ENCODE results near the gene BANP. TPM values are rescaled to one million over a fixed set of nuclear protein-coding genes. Genes with fewer than 3 reads are reported as not detected.
"Not testable (repeated sequence)": the region's sequence is repeated elsewhere in the genome, so short reads cannot be mapped to it uniquely, and the experiment has no call there.

The BANP gene
- total RNA-seq, 2 experiments from 2014 or later: 39.6 to 58.0 TPM

- Histone ChIP-seq H3K9me3 (ENCODE audit: low read length) (no peaks in the 10 kb centered on the region), H3K4me1 (ENCODE audit: insufficient read depth, low read length, poor library complexity, severe bottlenecking) (no peaks in the 10 kb centered on the region), H3K4me2 (ENCODE audit: low read length) (no peak overlapping the region), H3K4me3 (ENCODE audit: low read depth, low read length, poor library complexity, severe bottlenecking) (no peak overlapping the region), H3K79me2 (ENCODE audit: insufficient read depth, low read depth, low read length) (no peaks in the 10 kb centered on the region), H2AFZ (ENCODE audit: low read length) (no peak overlapping the region), H3K27ac (ENCODE audit: low read depth, low read length, poor library complexity, severe bottlenecking) (no peak overlapping the region), H3K36me3 (ENCODE audit: insufficient read depth, low read length) (0 out of 2 replicates have a peak, but pooled peaks cover 5% of the 10 kb centered on the region), H3K9me2 (ENCODE audit: insufficient read depth, low read length) (no peaks in the 10 kb centered on the region), H4K20me1 (ENCODE audit: insufficient read depth, low read length) (no peaks in the 10 kb centered on the region)
- intact Hi-C loops (cut with micrococcal nuclease; ENCODE audit: unreplicated experiment): no loop called here
- no TSS peak for BruUV-seq (replicated peaks)
- DNase-seq (ENCODE audit: low spot score): no peak
- ChIA-PET POLR2A (no interaction called here), CTCF (ENCODE audit: unreplicated experiment) (no interaction called here)
- TF ChIP-seq EZH2phosphoT487 (IDR thresholded peaks at IDR 0.05; ENCODE audit: borderline replicate concordance, low read depth, low read length) (no peak), CTCF (conservative IDR thresholded peaks at IDR 0.05; ENCODE audit: low read length) (no peak)
Observed at GRCh38 chr16:88019821-88020515, 68.7 kb downstream of the BANP start.

GRCh38 chr16:88020516-88020885 lies 69.3 kb downstream of the BANP start:
- no peak for DNase-seq (ENCODE audit: low spot score)
- TF ChIP-seq EZH2phosphoT487 (IDR thresholded peaks at IDR 0.05; ENCODE audit: borderline replicate concordance, low read depth, low read length) (no peak), CTCF (conservative IDR thresholded peaks at IDR 0.05; ENCODE audit: low read length) (no peak)
- Histone ChIP-seq H4K20me1 (ENCODE audit: insufficient read depth, low read length) (no peaks in the 10 kb centered on the region), H3K36me3 (ENCODE audit: insufficient read depth, low read length) (peaks cover 6% of the 10 kb centered on the region; the same call in 1 of the 2 replicates), H3K79me2 (ENCODE audit: insufficient read depth, low read depth, low read length) (no peaks in the 10 kb centered on the region), H3K9me3 (ENCODE audit: low read length) (no peaks in the 10 kb centered on the region), H3K4me2 (ENCODE audit: low read length) (no peak overlapping the region), H3K4me3 (ENCODE audit: low read depth, low read length, poor library complexity, severe bottlenecking) (no peak overlapping the region), H3K4me1 (ENCODE audit: insufficient read depth, low read length, poor library complexity, severe bottlenecking) (no peaks in the 10 kb centered on the region), H3K27ac (ENCODE audit: low read depth, low read length, poor library complexity, severe bottlenecking) (no peak overlapping the region), H3K9me2 (ENCODE audit: insufficient read depth, low read length) (no peaks in the 10 kb centered on the region), H2AFZ (ENCODE audit: low read length) (no peak overlapping the region)
- intact Hi-C loops (cut with micrococcal nuclease; ENCODE audit: unreplicated experiment): no loop called here
- no TSS peak for BruUV-seq (replicated peaks)
- ChIA-PET CTCF (ENCODE audit: unreplicated experiment) (no interaction called here), POLR2A (no interaction called here)

GRCh38 chr16:88021041-88021970 lies 70.1 kb downstream of the BANP start:
- intact Hi-C loops (cut with micrococcal nuclease; ENCODE audit: unreplicated experiment); H3K9me2 ChIP-seq (ENCODE audit: insufficient read depth, low read length); H4K20me1 ChIP-seq (ENCODE audit: insufficient read depth, low read length); H3K27ac ChIP-seq (ENCODE audit: low read depth, low read length, poor library complexity, severe bottlenecking); H3K79me2 ChIP-seq (ENCODE audit: insufficient read depth, low read depth, low read length); CTCF ChIA-PET (ENCODE audit: unreplicated experiment); BruUV-seq (replicated peaks); POLR2A ChIA-PET; DNase-seq (ENCODE audit: low spot score); H3K4me2 ChIP-seq (ENCODE audit: low read length); H3K4me1 ChIP-seq (ENCODE audit: insufficient read depth, low read length, poor library complexity, severe bottlenecking); H3K4me3 ChIP-seq (ENCODE audit: low read depth, low read length, poor library complexity, severe bottlenecking); H3K9me3 ChIP-seq (ENCODE audit: low read length); H2AFZ ChIP-seq (ENCODE audit: low read length): not testable (repeated sequence)
- peaks cover 12% of the 10 kb centered on the region; the same call in 1 of the 2 replicates for H3K36me3 ChIP-seq (ENCODE audit: insufficient read depth, low read length)
